Esophagus squamous epithelium (tissue), 5 donors: ENCODE data around the gene SIRT6. TPM values are rescaled to one million over a fixed set of nuclear protein-coding genes. Genes with fewer than 3 reads are reported as not detected.

Source experiments
- DNase-seq: peaks from one replicate; lab custom pipeline; 2025; lab: John Stamatoyannopoulos, UW
- H3K27ac ChIP-seq, 4 donors: fragments of 200-600 bp; sonication (generic); one replicate each; pipeline ENCODE4 v1.5.1; 2016 to 2019; ENCODE audit warnings: mild to moderate bottlenecking in 1 of 4
- H3K27me3 ChIP-seq, 4 donors: fragments of 200-600 bp; sonication (generic); 1 replicate in 3 of 4; 2 replicates in 1 of 4; pipeline versions ENCODE4 v1.5.1 to v1.6.0; 2017 to 2021; ENCODE audit warnings: antibody characterized with exemption in 1 of 4
- H3K36me3 ChIP-seq, 3 donors: fragments of 200-600 bp; sonication (generic); one replicate each; pipeline ENCODE4 v1.5.1; 2016 to 2019
- H3K4me1 ChIP-seq, 3 donors: fragments of 200-600 bp; sonication (generic); one replicate each; pipeline ENCODE4 v1.5.1; 2017 to 2019
- H3K4me3 ChIP-seq, 4 donors: fragments of 200-600 bp; sonication (generic); 1 replicate in 3 of 4; 2 replicates in 1 of 4; pipeline ENCODE4 v1.5.1; 2016 to 2019; ENCODE audit warnings: mild to moderate bottlenecking in 2 of 4, moderate library complexity in 1 of 4
- H3K9me3 ChIP-seq, 3 donors: fragments of 200-600 bp; sonication (generic); one replicate each; pipeline ENCODE4 v1.5.1; 2016 to 2019
- CTCF ChIP-seq, 6 experiments: fragments of 450-650 bp in 4 of 6; fragments of 200-600 bp in 2 of 6; sonication (generic) in 2 of 6; IDR thresholded peaks; one replicate each; pipeline ENCODE4 v1.5.1; 2016 to 2019; ENCODE audit warnings: antibody characterized with exemption in 6 of 6, mild to moderate bottlenecking in 4 of 6, moderate library complexity in 4 of 6
- POLR2A ChIP-seq, 4 donors: fragments of 450-650 bp; IDR thresholded peaks; one replicate each; pipeline ENCODE4 v1.6.1; 2017; ENCODE audit warnings: antibody characterized with exemption in 4 of 4, mild to moderate bottlenecking in 4 of 4, moderate library complexity in 3 of 4
- WGBS, 2 donors: methylation state at CpG; one replicate each; pipeline ENCODE4 v1.1.5; 2018; 5-methylcytosine and 5-hydroxymethylcytosine counted together
- intact Hi-C: fragments of 100-400 bp; cut with DNase I; formaldehyde crosslinking; loops from one replicate; pipeline ENCODE4 v1.15.0; 2022
- total RNA-seq, 4 donors: library from RNA; depleted of rRNA; stranded (reverse); fragments of >200 nt; gene quantifications; one replicate each; pipeline ENCODE4 v1.1.0, GENCODE V29; 2016
- donor health status: DM: yes; HTN: yes; CAD: no.

The SIRT6 gene
- total RNA-seq, 4 donors from 2014 or later = 9.0 to 23.3 (median 18.3) TPM

- peaks cover 0 to 15% (median 7%) of the 10 kb centered on the region in 3 donors for H3K4me1 ChIP-seq
- no peaks in the 10 kb centered on the region for H3K36me3 ChIP-seq
- no peak for DNase-seq
- H3K9me3 ChIP-seq = no peaks in the 10 kb centered on the region
- TF ChIP-seq CTCF (IDR thresholded peaks at IDR 0.05) (peak in 1 of 6 experiments; percentile 7), POLR2A (IDR thresholded peaks at IDR 0.05) (no peak)
- no peak overlapping the region for H3K27ac ChIP-seq
- peaks cover 6 to 59% (median 13%) of the 10 kb centered on the region in 4 donors for H3K27me3 ChIP-seq
- intact Hi-C loops = no loop called here
- 70 to 100% methylated on average over 1 to 6 of the region's 33 CpGs for WGBS, 2 donors
- H3K4me3 ChIP-seq = no peak overlapping the region
Observed at GRCh38 chr19:4199699-4200293, 17.4 kb upstream of the SIRT6 start.

GRCh38 chr19:4198467-4199126 lies 16.2 kb upstream of the SIRT6 start:
- H3K36me3 ChIP-seq = no peaks in the 10 kb centered on the region
- 14 to 20% methylated on average over 6 to 9 of the region's 28 CpGs for WGBS, 2 donors
- intact Hi-C loops = no loop called here
- DNase-seq = no peak
- H3K27ac ChIP-seq = no peak overlapping the region
- TF ChIP-seq CTCF (IDR thresholded peaks at IDR 0.05) = no peak
- no peak for TF ChIP-seq POLR2A (IDR thresholded peaks at IDR 0.05)
- H3K4me3 ChIP-seq = peak overlapping the region in 1 of 4 donors; percentile 12
- H3K27me3 ChIP-seq = peaks cover 6 to 71% (median 13%) of the 10 kb centered on the region in 4 donors
- no peaks in the 10 kb centered on the region for H3K9me3 ChIP-seq
- H3K4me1 ChIP-seq = peaks cover 0 to 9% (median 7%) of the 10 kb centered on the region in 3 donors

- H3K4me1 ChIP-seq = peaks cover 0 to 9% (median 7%) of the 10 kb centered on the region in 3 donors
- no peaks in the 10 kb centered on the region for H3K36me3 ChIP-seq
- DNase-seq = no peak
- H3K27me3 ChIP-seq = peaks cover 6 to 78% (median 13%) of the 10 kb centered on the region in 4 donors
- no peaks in the 10 kb centered on the region for H3K9me3 ChIP-seq
- H3K27ac ChIP-seq = no peak overlapping the region
- WGBS, 2 donors = 30% methylated on average over 38 to 41 of the region's 70 CpGs
- intact Hi-C loops = no loop called here
- peak overlapping the region in 1 of 4 donors; percentile 12 for H3K4me3 ChIP-seq
- TF ChIP-seq CTCF (IDR thresholded peaks at IDR 0.05) (no peak), POLR2A (IDR thresholded peaks at IDR 0.05) (no peak)
Observed at GRCh38 chr19:4197625-4198466, 15.5 kb upstream of the SIRT6 start.

GRCh38 chr19:4197228-4197624 lies 14.9 kb upstream of the SIRT6 start:
- no peaks in the 10 kb centered on the region for H3K9me3 ChIP-seq
- intact Hi-C loops = no loop called here
- peaks cover 6 to 84% (median 13%) of the 10 kb centered on the region in 4 donors for H3K27me3 ChIP-seq
- no peak for TF ChIP-seq POLR2A (IDR thresholded peaks at IDR 0.05)
- no peak for TF ChIP-seq CTCF (IDR thresholded peaks at IDR 0.05)
- DNase-seq = no peak
- H3K4me3 ChIP-seq = no peak overlapping the region
- no peak overlapping the region for H3K27ac ChIP-seq
- peaks cover 0 to 9% (median 7%) of the 10 kb centered on the region in 3 donors for H3K4me1 ChIP-seq
- 77 to 84% methylated on average over 5 of the region's 5 CpGs for WGBS, 2 donors
- H3K36me3 ChIP-seq = no peaks in the 10 kb centered on the region
